ENCODE results near the gene CSNK2A1.

The CSNK2A1 gene

GRCh38 chr20:427849-428657 lies 115.5 kb downstream of the CSNK2A1 start:
- TF ChIP-seq POLR2AphosphoS5 (IDR thresholded peaks at IDR 0.05; ENCODE audit: low read depth) (no peak), REST (IDR thresholded peaks at IDR 0.05; ENCODE audit: insufficient replicate concordance, low read depth) (no peak), CTCF (IDR thresholded peaks at IDR 0.05; ENCODE audit: insufficient read depth, low read length) (no peak), SPI1 (IDR thresholded peaks at IDR 0.05; ENCODE audit: borderline replicate concordance, low read depth) (no peak), GABPA (IDR thresholded peaks at IDR 0.05; ENCODE audit: low read depth) (no peak)
- DNase-seq (ENCODE audit: low read depth in 1 of 2, low spot score in 1 of 2): no peak
- no peak overlapping the region for H3K27ac ChIP-seq (replicated peaks)
- no peaks in the 10 kb centered on the region for H3K27me3 ChIP-seq (ENCODE audit: insufficient read depth, poor library complexity, severe bottlenecking)
- no peak overlapping the region for H3K4me3 ChIP-seq (replicated peaks; ENCODE audit: insufficient read depth, low read length)

- no peaks in the 10 kb centered on the region for H3K27me3 ChIP-seq (ENCODE audit: insufficient read depth, poor library complexity, severe bottlenecking)
- DNase-seq (ENCODE audit: low read depth in 1 of 2, low spot score in 1 of 2): no peak
- H3K27ac ChIP-seq (replicated peaks): no peak overlapping the region
- TF ChIP-seq CTCF (IDR thresholded peaks at IDR 0.05; ENCODE audit: insufficient read depth, low read length) (no peak), GABPA (IDR thresholded peaks at IDR 0.05; ENCODE audit: low read depth) (no peak), POLR2AphosphoS5 (IDR thresholded peaks at IDR 0.05; ENCODE audit: low read depth) (no peak), REST (IDR thresholded peaks at IDR 0.05; ENCODE audit: insufficient replicate concordance, low read depth) (no peak), SPI1 (IDR thresholded peaks at IDR 0.05; ENCODE audit: borderline replicate concordance, low read depth) (no peak)
- no peak overlapping the region for H3K4me3 ChIP-seq (replicated peaks; ENCODE audit: insufficient read depth, low read length)
Observed at GRCh38 chr20:427401-427800, 116.2 kb downstream of the CSNK2A1 start.

GRCh38 chr20:426566-426965 lies 117.0 kb downstream of the CSNK2A1 start:
- TF ChIP-seq CTCF (IDR thresholded peaks at IDR 0.05; ENCODE audit: insufficient read depth, low read length): no peak
- TF ChIP-seq GABPA (IDR thresholded peaks at IDR 0.05; ENCODE audit: low read depth): no peak
- TF ChIP-seq REST (IDR thresholded peaks at IDR 0.05; ENCODE audit: insufficient replicate concordance, low read depth): no peak
- TF ChIP-seq POLR2AphosphoS5 (IDR thresholded peaks at IDR 0.05; ENCODE audit: low read depth): no peak
- no peak for TF ChIP-seq SPI1 (IDR thresholded peaks at IDR 0.05; ENCODE audit: borderline replicate concordance, low read depth)
- Histone ChIP-seq H3K27me3 (ENCODE audit: insufficient read depth, poor library complexity, severe bottlenecking) (no peaks in the 10 kb centered on the region), H3K27ac (replicated peaks) (no peak overlapping the region), H3K4me3 (replicated peaks; ENCODE audit: insufficient read depth, low read length) (no peak overlapping the region)
- no peak for DNase-seq (ENCODE audit: low read depth in 1 of 2, low spot score in 1 of 2)
